Activated CD4-positive, alpha-beta T cell treated with anti-CD3 and anti-CD28 coated beads for 48 hours (primary cell): ENCODE data around the gene XYLT1.

Source experiments
- DNase-seq: peaks from one replicate; pipeline ENCODE4 v3.0.0-alpha.2; 2020

Gene XYLT1

GRCh38 chr16:17454162-17454730 is 16.5 kb downstream of the XYLT1 start:
- DNase-seq, result no peak

DNA sequence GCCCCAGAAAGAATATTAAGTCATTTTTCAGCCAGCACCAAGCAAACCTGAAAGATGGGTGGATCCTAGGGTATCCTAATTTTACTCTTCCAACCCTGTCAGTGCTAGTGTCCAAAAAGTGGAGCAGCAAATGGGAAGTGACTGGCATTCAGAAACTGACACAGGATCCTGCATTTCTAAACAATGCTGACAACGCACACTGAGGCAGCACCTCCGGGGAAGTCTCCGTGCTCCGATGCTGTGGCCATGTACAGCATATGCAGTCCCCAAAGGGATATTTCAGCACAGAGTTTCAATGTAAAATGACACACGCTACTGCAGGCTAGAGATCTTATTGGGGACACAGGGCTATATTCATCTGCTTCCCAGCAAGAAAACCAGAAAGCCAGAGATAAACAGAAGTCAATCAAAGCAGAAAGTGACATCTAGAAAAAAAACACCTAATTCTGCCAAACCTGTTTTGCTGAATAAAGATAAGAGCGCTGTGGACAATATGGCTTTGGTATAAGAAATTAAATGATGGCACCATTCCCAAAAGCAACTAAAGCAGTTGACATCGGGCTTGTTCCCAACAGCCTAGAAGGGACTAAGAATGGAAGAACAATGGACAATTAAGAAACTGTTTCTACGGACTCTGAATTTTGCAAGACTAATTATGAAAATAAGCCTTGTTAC is 17.3 kb downstream of the XYLT1 start:
- DNase-seq, result no peak

DNA sequence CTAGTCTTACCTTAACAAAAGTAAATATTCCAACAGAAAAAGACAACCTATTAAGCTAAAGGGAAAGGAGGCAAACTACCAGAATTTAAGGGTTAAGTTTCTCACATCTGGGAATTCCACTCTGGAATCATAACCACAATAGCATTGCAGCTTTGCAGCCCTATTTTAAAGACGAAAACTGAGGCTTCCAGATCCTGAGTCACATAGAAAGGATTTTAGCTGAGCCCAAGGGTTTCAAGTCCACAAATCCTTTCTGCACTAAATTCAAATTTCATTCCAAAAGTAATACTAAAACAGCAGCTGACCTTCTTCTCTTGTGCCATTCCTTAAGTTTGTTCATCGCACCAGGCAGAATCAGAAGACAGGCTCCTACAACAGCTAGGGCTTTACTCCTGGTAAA is 17.8 kb downstream of the XYLT1 start:
- no peak for DNase-seq

DNA sequence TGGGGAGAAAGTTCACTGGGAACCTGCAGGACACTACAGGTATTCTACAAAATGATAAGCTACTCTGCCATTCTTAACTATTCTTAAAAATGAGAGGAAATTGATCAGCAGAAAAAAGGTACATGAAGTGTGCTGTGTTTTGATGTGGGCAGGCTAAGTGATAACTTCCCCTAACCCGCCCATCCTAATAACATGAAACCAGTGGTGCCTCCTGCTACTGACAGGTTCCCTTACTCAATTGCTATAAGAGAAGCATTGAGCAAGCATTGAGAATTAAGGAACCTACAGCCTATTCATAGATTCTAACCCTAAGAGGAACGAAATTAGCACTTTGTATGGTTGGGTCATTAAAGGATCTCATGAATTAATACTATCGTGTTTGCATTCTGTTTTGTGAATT is 18.9 kb downstream of the XYLT1 start:
- no peak for DNase-seq

GRCh38 chr16:17450291-17450690 is 20.5 kb downstream of the XYLT1 start:
- no peak for DNase-seq

- DNase-seq, result peak; percentile 42
Observed at GRCh38 chr16:17448640-17449638, 21.8 kb downstream of the XYLT1 start.

DNA sequence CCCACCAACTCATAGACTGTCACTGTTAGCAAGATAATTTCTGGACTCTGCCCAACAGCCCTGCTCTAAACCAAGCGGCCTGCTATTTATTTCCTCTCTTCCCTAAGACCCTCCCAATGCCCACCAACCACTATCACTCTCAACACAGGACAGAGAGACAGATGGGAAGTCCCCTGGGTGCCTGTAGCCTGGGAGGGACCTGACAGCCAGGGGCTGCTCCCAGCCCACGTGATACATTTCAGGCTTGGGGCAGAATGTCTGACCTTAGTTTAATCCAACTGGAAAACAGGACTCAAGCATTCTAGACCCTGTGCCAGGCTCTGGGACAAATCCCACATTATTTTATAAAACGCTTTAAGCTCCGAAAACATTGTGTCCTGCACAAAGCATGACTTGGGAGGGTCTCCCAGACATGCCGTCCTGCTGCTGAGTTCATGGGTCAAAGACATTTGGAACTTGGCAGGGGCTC is 23.6 kb downstream of the XYLT1 start:
- no peak for DNase-seq

GRCh38 chr16:17446661-17447060 is 24.1 kb downstream of the XYLT1 start:
- no peak for DNase-seq

GRCh38 chr16:17445421-17445820 is 25.3 kb downstream of the XYLT1 start:
- no peak for DNase-seq

DNA sequence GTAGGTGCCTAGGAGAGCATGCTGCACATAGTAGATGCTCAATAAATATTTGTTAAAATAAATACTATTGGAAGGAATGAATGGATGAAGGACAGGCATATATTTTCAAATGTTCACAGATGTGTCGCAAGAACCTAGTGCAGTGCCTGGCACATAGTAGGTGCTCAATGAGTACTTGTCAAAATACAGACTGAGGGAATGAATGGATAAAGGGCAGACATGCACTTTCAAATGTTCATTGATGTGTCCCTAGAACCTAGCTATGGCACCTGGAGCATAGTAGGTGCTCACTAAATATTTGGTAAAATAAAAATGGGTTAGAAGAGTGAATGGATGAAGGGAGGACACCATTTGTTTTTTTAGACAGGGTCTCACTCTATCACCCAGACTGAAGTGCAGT is 26.1 kb downstream of the XYLT1 start:
- DNase-seq, result no peak

DNA sequence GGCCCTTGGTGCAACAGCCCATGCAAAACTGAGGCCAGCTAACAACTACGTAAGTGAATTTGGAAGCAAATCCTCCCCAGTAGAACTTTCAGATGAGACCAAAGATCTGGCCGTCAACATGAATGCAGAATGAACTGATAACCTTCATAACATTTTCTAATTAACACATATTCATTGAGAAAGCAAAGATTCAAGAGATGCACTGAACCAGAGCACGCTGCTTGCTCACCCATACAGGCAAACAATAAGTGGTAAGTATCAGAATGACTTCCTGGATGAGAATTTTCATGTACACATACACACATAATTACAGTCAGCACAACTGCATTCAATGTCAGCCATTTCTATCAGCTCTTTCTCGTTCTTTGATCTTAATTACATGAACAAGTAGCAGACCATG is 30.6 kb downstream of the XYLT1 start:
- no peak for DNase-seq

DNA sequence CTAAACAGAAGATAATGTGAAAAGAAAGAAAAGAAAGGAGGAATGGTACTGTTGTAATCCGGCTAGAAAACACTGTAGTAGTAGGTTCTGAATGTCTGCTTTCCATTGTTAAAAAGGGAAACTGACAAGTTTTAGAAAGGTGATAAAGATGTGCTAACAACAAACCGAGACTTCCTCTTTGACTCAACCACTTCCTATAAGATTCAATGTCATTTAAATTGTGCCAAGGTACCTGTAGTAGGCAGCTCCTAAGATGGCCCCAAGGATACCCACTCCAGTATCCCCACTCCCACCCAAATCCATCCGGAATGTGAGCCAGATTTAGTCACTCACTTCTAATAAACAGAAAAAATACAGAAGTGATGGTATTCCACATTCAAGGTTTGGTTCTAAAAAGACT is 31.2 kb downstream of the XYLT1 start:
- no peak for DNase-seq

- no peak for DNase-seq
Observed at GRCh38 chr16:17437981-17438380, 32.8 kb downstream of the XYLT1 start.

- no peak for DNase-seq
Observed at GRCh38 chr16:17437127-17437720, 33.5 kb downstream of the XYLT1 start.

DNA sequence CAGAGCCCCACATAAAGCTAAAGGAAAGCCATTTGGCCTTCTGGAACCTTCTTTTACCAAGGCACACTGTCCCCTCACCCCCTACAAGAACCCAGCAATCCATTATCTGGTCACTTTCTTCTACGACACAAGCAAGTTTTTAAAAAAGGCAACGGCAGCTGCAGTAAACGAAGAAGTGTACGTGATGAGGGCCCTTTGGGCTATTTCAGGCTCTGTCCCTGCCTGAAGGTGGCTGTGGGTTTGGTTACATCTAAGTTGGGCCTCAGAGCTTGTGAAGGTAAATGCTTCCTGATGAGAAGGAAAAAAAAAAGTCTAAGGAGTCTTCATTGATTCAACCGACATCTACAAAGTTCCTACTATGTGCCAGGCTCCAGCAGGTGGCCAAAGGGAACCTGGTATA is 35.4 kb downstream of the XYLT1 start:
- DNase-seq, result no peak

- no peak for DNase-seq
Observed at GRCh38 chr16:17433577-17434451, 36.9 kb downstream of the XYLT1 start.

- DNase-seq, result no peak
Observed at GRCh38 chr16:17432901-17433576, 37.7 kb downstream of the XYLT1 start.

- DNase-seq, result no peak
Observed at GRCh38 chr16:17431968-17432625, 38.7 kb downstream of the XYLT1 start.

- no peak for DNase-seq
Observed at GRCh38 chr16:17431012-17431411, 39.7 kb downstream of the XYLT1 start.

DNA sequence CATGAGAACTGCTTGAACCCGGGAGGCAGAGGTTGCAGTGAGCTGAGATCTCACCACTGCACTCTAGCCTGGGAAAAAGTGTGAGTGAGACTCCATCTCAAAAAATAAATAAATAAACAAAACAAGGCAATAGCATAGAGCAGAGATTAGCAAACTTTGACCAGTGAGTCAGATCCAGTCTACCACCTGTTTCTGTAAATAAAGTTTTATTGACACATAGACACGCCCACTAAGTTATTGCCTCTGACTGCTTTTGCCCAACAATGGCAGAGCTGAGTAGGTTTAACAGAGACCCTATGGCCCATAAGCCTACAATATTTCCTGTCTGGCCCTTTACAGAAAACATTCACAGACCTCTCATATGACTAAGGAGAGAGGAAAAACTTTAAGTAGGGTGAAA is 44.3 kb downstream of the XYLT1 start:
- no peak for DNase-seq

DNA sequence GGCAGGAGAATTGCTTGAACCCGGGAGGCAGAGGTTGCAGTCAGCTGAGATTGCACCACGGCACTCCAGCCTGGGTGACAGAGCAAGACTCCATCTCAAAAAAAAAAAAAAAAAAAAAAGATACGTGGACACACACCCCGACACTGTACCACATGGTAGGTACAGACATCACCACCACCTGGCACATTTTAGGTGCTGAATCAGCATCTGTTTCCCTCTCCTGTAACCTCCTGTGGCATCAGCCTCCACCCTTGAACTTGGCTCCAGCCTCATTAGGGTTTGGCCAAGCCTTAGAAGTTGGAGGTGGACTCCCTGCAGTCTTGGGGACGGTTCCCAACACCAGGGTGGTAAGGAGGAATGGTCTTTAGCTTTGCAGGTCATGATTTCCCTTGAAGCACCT is 46.0 kb downstream of the XYLT1 start:
- no peak for DNase-seq
